ENCODE results near the gene KRT28. TPM values are rescaled to one million over a fixed set of nuclear protein-coding genes. Genes with fewer than 3 reads are reported as not detected.

Gene KRT28
- total and polyA plus RNA-seq, 11 donors = not detected

- no peak for TF ChIP-seq POLR2A (IDR thresholded peaks at IDR 0.05)
- TF ChIP-seq CTCF (IDR thresholded peaks at IDR 0.05) = no peak
- Histone ChIP-seq H3K27me3 (peaks cover 0 to 23% (median 0%) of the 10 kb centered on the region in 9 donors), H3K36me3 (peaks cover 0 to 17% (median 9%) of the 10 kb centered on the region in 9 donors), H3K9me3 (no peaks in the 10 kb centered on the region), H3K27ac (no peak overlapping the region), H3K4me1 (peaks cover 0 to 34% (median 18%) of the 10 kb centered on the region in 12 donors), H3K4me3 (no peak overlapping the region)
- DNase-seq (no peak), ATAC-seq (no peak)
- intact Hi-C loops (cut with DNase I) = loop anchor here in 1 of 10 donors (10.0 kb wide), 1 partner anchor 91 kb away; no protein-coding TSS in a partner anchor
- 73 to 78% (median 75%) methylated on average over 4 of the region's 4 CpGs for WGBS, 4 donors
These were observed 14.0 kb upstream of the KRT28 start for GRCh38 chr17:40813804-40814203.

DNA sequence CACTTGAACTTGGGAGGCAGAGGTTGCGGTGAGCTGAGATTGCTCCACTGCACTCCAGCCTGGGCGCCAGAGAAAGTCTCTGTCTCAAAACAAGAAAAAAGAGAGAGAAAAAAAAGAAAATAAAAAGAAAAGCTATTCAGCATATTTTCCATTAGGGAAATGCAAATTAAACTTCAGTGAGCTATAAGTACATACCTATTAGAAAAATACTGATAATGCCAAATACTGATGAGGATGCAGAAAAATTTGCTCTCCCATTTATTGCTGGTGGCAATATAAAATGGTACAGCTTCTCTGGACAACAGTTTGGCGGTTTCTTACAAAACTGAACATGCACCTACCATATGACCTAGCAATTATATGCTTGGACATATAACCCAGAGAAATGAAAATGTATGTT is 12.9 kb upstream of the KRT28 start:
- 86 to 93% (median 91%) methylated on average over 3 of the region's 3 CpGs for WGBS, 4 donors
- Histone ChIP-seq H3K36me3 (peaks cover 0 to 15% (median 9%) of the 10 kb centered on the region in 9 donors), H3K4me3 (no peak overlapping the region), H3K4me1 (peaks cover 0 to 29% (median 17%) of the 10 kb centered on the region in 12 donors), H3K27me3 (peaks cover 0 to 29% (median 0%) of the 10 kb centered on the region in 9 donors), H3K27ac (no peak overlapping the region), H3K9me3 (no peaks in the 10 kb centered on the region)
- intact Hi-C loops (cut with DNase I) = loop anchor here in 1 of 10 donors (10.0 kb wide), 1 partner anchor 92 kb away; no protein-coding TSS in a partner anchor
- no peak for DNase-seq
- TF ChIP-seq CTCF (IDR thresholded peaks at IDR 0.05) (no peak), POLR2A (IDR thresholded peaks at IDR 0.05) (no peak)
- ATAC-seq = no peak

DNA sequence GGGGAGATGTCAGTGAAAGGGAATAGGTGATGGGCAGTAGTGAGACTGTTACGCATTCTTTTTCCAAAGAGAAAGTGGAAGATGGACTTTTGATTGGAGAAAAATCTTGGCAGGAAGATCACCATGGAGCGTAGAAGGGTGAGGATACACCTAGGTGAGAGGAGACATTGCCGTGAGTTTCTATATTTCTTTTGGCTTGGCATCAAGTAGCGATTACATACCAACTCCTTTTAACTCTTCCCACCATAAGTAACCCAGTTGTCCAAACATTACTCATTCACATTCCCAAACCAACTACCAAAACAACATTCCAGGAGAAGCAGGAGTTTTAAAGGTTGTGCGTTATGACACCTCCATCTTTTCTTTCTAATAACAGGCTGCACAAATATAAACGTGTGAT is 10.7 kb upstream of the KRT28 start:
- TF ChIP-seq CTCF (IDR thresholded peaks at IDR 0.05) (no peak), POLR2A (IDR thresholded peaks at IDR 0.05) (no peak)
- Histone ChIP-seq H3K4me3 (no peak overlapping the region), H3K36me3 (no peaks in the 10 kb centered on the region), H3K27ac (peak overlapping the region in 6 of 12 donors; percentile 4 to 56 (median 30)), H3K9me3 (no peaks in the 10 kb centered on the region), H3K4me1 (peaks cover 0 to 25% (median 16%) of the 10 kb centered on the region in 12 donors), H3K27me3 (peaks cover 0 to 40% (median 0%) of the 10 kb centered on the region in 9 donors)
- intact Hi-C loops (cut with DNase I) = loop anchor here in 1 of 10 donors (10.0 kb wide), 1 partner anchor 94 kb away; no protein-coding TSS in a partner anchor
- 51 to 74% (median 66%) methylated on average over 6 of the region's 6 CpGs for WGBS, 4 donors
- DNase-seq = no peak
- ATAC-seq = no peak

DNA sequence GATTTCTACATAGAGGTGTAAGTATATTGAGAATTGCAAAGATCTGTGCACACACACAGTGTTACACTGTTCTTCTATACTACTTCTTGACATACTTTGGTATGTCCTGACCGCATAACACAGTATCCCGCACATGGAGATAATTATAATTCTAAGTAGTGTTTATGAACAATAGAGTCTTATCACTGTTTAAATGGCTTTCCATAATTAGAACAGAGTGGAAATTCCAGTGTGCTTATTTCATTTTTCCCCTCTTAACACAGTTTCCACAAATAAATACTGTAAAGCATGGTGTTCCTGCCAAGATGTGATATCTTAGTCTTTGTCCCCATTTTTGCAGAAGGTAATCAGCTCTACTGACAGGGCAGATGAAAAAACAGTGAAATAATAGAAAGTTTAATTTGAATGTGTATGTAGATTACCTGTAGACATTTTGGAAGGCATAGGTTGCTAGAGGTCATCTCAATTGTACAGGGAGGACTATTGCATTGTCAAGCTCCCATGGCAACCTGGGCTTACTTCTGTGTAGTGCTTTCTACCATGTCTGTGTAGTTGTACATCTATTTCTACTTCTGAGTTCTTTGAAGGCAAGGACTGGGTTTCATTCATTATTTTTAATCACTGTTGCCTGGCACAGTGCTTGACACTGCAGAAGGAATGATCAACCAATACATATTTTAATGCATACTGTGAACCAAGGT is 10.1 kb upstream of the KRT28 start:
- Histone ChIP-seq H3K36me3 (no peaks in the 10 kb centered on the region), H3K27ac (peak overlapping the region in 9 of 12 donors; percentile 4 to 56 (median 25)), H3K9me3 (no peaks in the 10 kb centered on the region), H3K4me3 (no peak overlapping the region), H3K4me1 (peaks cover 0 to 25% (median 16%) of the 10 kb centered on the region in 12 donors), H3K27me3 (peaks cover 0 to 43% (median 0%) of the 10 kb centered on the region in 9 donors)
- 5 to 20% (median 11%) methylated on average over 2 of the region's 2 CpGs for WGBS, 4 donors
- intact Hi-C loops (cut with DNase I) = loop anchor here in 7 of 10 donors (2.0 to 10.0 kb wide), 8 partner anchors 45 to 857 kb away; no protein-coding TSS in a partner anchor
- ATAC-seq (peak; percentile 36 to 84 (median 76)), DNase-seq (no peak)
- TF ChIP-seq POLR2A (IDR thresholded peaks at IDR 0.05) (no peak), CTCF (IDR thresholded peaks at IDR 0.05) (no peak)

Data from heart left ventricle (tissue), 16 donors.